Hepatocyte (in vitro differentiated cells): ENCODE data around the gene RFTN1. TPM values are rescaled to one million over a fixed set of nuclear protein-coding genes. Genes with fewer than 3 reads are reported as not detected.

Source experiments
- DNase-seq: peaks from one replicate; pipeline ENCODE4 v3.0.0-alpha.2; 2016; ENCODE audit warnings: low spot score
- H2AFZ ChIP-seq: fragments of 200-600 bp; sonication (generic); 2 replicates; pipeline ENCODE4 v1.6.0; 2016; ENCODE audit warnings: antibody characterized with exemption, mild to moderate bottlenecking
- H3K27ac ChIP-seq: fragments of 200-600 bp; sonication (generic); 2 replicates; pipeline ENCODE4 v1.5.1; 2016; ENCODE audit warnings: mild to moderate bottlenecking
- H3K27me3 ChIP-seq: fragments of 200-600 bp; sonication (generic); 2 replicates; pipeline ENCODE4 v1.6.1; 2016
- H3K36me3 ChIP-seq: fragments of 200-600 bp; sonication (generic); replicated peaks from 2 replicates; pipeline ENCODE4 v1.5.1; 2016; ENCODE audit warnings: low read depth; ENCODE audit not compliant: insufficient read depth
- H3K4me1 ChIP-seq: fragments of 200-600 bp; sonication (generic); 2 replicates; pipeline ENCODE4 v1.5.1; 2016; ENCODE audit warnings: mild to moderate bottlenecking, moderate library complexity; ENCODE audit not compliant: insufficient read depth
- H3K4me2 ChIP-seq: fragments of 200-600 bp; sonication (generic); 2 replicates; pipeline ENCODE4 v1.6.0; 2016
- H3K4me3 ChIP-seq: fragments of 200-600 bp; sonication (generic); 2 replicates; pipeline ENCODE4 v1.5.1; 2016; ENCODE audit warnings: mild to moderate bottlenecking
- H3K79me2 ChIP-seq: fragments of 200-600 bp; sonication (generic); 2 replicates; pipeline ENCODE4 v1.6.0; 2017; ENCODE audit warnings: mild to moderate bottlenecking
- H3K9me2 ChIP-seq: fragments of 200-600 bp; sonication (generic); replicated peaks from 2 replicates; pipeline ENCODE4 v1.6.0; 2017; ENCODE audit warnings: mild to moderate bottlenecking; ENCODE audit not compliant: insufficient read depth
- H3K9me3 ChIP-seq: fragments of 200-600 bp; sonication (generic); 2 replicates; pipeline ENCODE4 v1.5.1; 2016; ENCODE audit warnings: low read depth, mild to moderate bottlenecking
- H4K20me1 ChIP-seq: fragments of 200-600 bp; sonication (generic); 2 replicates; pipeline ENCODE4 v1.6.0; 2016; ENCODE audit warnings: mild to moderate bottlenecking; ENCODE audit not compliant: insufficient read depth, poor library complexity, severe bottlenecking
- EZH2 ChIP-seq: fragments of 200-600 bp; sonication (generic); IDR thresholded peaks from 2 replicates; pipeline ENCODE4 v1.6.1; 2016; ENCODE audit warnings: antibody characterized with exemption, mild to moderate bottlenecking, borderline replicate concordance
- EZH2phosphoT487 ChIP-seq: fragments of 200-600 bp; sonication (generic); IDR thresholded peaks from one replicate; pipeline ENCODE4 v1.6.1; 2018; ENCODE audit warnings: antibody characterized with exemption, mild to moderate bottlenecking, low read depth, moderate library complexity; ENCODE audit not compliant: unreplicated experiment, severe bottlenecking
- WGBS: methylation state at CpG from one replicate; pipeline ENCODE4 v1.1.6; 2016; ENCODE audit warnings: low lambda C conversion rate; ENCODE audit errors: missing lambda C conversion rate; 5-methylcytosine and 5-hydroxymethylcytosine counted together
- polyA plus RNA-seq: library from polyadenylated mRNA; unstranded; fragments of >200 nt; fragmentation: Nextera tagmentation; extraction: Ambion mirVana; gene quantifications from 2 replicates; pipeline ENCODE4 v1.2.1, GENCODE V29; 2016
- total RNA-seq: library from RNA; depleted of rRNA; stranded (reverse); fragments of >200 nt; gene quantifications from 2 replicates; pipeline ENCODE4 v1.2.3, GENCODE V29; 2014
- TF ChIP-seq, protein P1 (sequence below): fragments of 200-600 bp; sonication (generic); IDR thresholded peaks from 2 replicates; pipeline ENCODE4 v1.5.1; 2016; ENCODE audit warnings: antibody characterized with exemption, mild to moderate bottlenecking; ENCODE audit not compliant: poor library complexity

The RFTN1 gene
- total and polyA plus RNA-seq, 2 experiments from 2014 or later: 10.0 to 14.9 TPM

DNA sequence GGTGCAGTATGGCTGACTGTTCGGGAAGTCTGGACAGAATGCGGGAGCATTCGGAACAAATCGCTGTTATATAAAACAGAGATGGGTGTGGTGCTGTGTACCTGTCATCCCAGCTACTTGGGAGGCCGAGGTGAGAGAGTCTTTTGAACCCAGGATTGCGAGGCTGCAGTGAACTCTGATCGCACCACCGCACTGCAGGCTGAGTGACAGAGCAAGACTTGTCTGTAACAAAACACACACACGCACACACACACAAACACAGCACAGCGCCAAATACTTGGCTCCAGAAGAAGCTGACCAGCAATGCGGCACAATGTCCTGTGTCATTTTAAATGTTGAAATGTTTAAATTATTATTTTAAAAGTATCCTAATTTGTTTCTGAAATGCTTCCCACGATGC lies 12.6 kb downstream of the RFTN1 start:
- TF ChIP-seq, protein P1, sequence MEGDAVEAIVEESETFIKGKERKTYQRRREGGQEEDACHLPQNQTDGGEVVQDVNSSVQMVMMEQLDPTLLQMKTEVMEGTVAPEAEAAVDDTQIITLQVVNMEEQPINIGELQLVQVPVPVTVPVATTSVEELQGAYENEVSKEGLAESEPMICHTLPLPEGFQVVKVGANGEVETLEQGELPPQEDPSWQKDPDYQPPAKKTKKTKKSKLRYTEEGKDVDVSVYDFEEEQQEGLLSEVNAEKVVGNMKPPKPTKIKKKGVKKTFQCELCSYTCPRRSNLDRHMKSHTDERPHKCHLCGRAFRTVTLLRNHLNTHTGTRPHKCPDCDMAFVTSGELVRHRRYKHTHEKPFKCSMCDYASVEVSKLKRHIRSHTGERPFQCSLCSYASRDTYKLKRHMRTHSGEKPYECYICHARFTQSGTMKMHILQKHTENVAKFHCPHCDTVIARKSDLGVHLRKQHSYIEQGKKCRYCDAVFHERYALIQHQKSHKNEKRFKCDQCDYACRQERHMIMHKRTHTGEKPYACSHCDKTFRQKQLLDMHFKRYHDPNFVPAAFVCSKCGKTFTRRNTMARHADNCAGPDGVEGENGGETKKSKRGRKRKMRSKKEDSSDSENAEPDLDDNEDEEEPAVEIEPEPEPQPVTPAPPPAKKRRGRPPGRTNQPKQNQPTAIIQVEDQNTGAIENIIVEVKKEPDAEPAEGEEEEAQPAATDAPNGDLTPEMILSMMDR: no peak
- no peak for TF ChIP-seq EZH2phosphoT487
- no peak for TF ChIP-seq EZH2
- no peak overlapping the region for H2AFZ ChIP-seq
- no peak overlapping the region for H3K27ac ChIP-seq
- WGBS: 73% methylated on average over 12 of the region's 12 CpGs
- H3K27me3 ChIP-seq: no peaks in the 10 kb centered on the region
- H3K9me2 ChIP-seq: no peaks in the 10 kb centered on the region
- no peak overlapping the region for H3K4me2 ChIP-seq
- no peak for DNase-seq
- no peaks in the 10 kb centered on the region for H4K20me1 ChIP-seq
- no peaks in the 10 kb centered on the region for H3K4me1 ChIP-seq
- no peaks in the 10 kb centered on the region for H3K9me3 ChIP-seq
- no peak overlapping the region for H3K4me3 ChIP-seq
- H3K36me3 ChIP-seq: no peaks in the 10 kb centered on the region
- no peaks in the 10 kb centered on the region for H3K79me2 ChIP-seq

DNA sequence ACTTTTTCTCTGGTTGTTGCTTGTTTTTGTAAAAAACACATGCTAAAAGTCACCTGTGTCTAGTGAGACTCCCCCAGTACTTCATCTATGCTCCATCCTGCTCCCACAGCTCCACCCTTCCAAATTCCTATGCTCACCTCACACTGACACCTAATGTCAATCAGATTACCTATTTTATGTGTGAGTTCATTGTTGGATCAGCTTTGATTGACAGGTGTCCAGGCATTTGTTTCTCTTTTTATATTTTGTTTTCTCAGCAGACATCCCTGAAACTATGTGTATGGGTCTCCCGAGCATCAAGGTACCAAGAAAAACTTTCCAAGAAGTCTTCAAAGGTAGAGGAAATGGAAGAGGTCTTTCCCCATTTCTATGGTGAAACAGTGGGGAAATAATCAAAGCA lies 13.4 kb downstream of the RFTN1 start:
- Histone ChIP-seq H3K4me3 (no peak overlapping the region), H3K79me2 (no peaks in the 10 kb centered on the region), H4K20me1 (no peaks in the 10 kb centered on the region), H3K9me2 (no peaks in the 10 kb centered on the region), H3K4me1 (peaks cover 3% of the 10 kb centered on the region), H3K27me3 (no peaks in the 10 kb centered on the region), H3K27ac (no peak overlapping the region), H3K36me3 (no peaks in the 10 kb centered on the region), H3K4me2 (no peak overlapping the region), H3K9me3 (no peaks in the 10 kb centered on the region), H2AFZ (no peak overlapping the region)
- 96% methylated on average over 1 of the region's 1 CpG for WGBS
- TF ChIP-seq EZH2 (no peak), EZH2phosphoT487 (no peak)
- TF ChIP-seq, protein P1: no peak
- no peak for DNase-seq

DNA sequence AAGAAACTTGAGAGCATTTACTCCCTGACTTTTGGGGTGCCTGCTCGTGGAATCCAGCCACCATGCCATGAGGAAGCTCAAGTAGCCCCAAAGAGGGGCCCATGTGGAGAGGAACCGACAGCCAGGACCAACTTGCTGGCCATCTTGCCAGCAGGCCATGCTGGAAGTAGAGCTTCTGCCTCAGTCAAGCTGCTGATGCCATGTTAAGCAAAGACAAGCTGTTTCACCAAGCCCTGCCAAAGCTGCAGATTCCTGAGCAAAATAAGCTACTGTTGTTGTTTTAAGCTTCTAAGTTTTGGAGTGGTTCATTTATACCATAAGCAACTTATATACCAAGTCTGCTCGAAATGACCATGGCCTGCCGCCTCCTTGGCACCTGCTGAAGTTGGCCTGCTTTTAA lies 14.1 kb downstream of the RFTN1 start:
- H2AFZ ChIP-seq: no peak overlapping the region
- no peaks in the 10 kb centered on the region for H3K9me3 ChIP-seq
- no peak overlapping the region for H3K4me3 ChIP-seq
- no peak for DNase-seq
- peaks cover 9% of the 10 kb centered on the region for H3K4me1 ChIP-seq
- no peaks in the 10 kb centered on the region for H3K36me3 ChIP-seq
- H3K79me2 ChIP-seq: no peaks in the 10 kb centered on the region
- no peaks in the 10 kb centered on the region for H4K20me1 ChIP-seq
- WGBS: 93% methylated on average over 4 of the region's 4 CpGs
- no peaks in the 10 kb centered on the region for H3K27me3 ChIP-seq
- no peak overlapping the region for H3K4me2 ChIP-seq
- TF ChIP-seq EZH2 (no peak), EZH2phosphoT487 (no peak)
- TF ChIP-seq, protein P1: no peak
- no peak overlapping the region for H3K27ac ChIP-seq
- H3K9me2 ChIP-seq: no peaks in the 10 kb centered on the region
